BJ (cell line): ENCODE data around the gene RAI14. TPM values are rescaled to one million over a fixed set of nuclear protein-coding genes. Genes with fewer than 3 reads are reported as not detected.

Source experiments
- CTCF ChIA-PET: fragments of 350-600 bp; formaldehyde crosslinking; extraction: SDS; loops from one replicate; lab custom pipeline; 2021; ENCODE audit warnings: antibody characterized with exemption, inconsistent platforms; lab: Yijun Ruan, JAX
- POLR2A ChIA-PET: fragments of 300-600 bp; sonication (Branson Sonifier 250); formaldehyde crosslinking; extraction: SDS; loops from one replicate; lab custom pipeline; 2021; ENCODE audit warnings: antibody characterized with exemption; lab: Charles Lee
- DNase-seq: peaks from one replicate; pipeline ENCODE4 v3.0.0-alpha.2; 2011; ENCODE audit warnings: low read depth
- H3K27me3 ChIP-seq: 2 replicates; pipeline ENCODE4 v1.6.0; 2011; ENCODE audit warnings: low read length; ENCODE audit not compliant: control insufficient read depth, insufficient read depth
- H3K36me3 ChIP-seq: 2 replicates; pipeline ENCODE4 v1.5.1; 2011; ENCODE audit warnings: low read length; ENCODE audit not compliant: control insufficient read depth, insufficient read depth
- H3K4me3 ChIP-seq: 2 replicates; pipeline ENCODE4 v1.5.1; 2011; ENCODE audit warnings: low read depth, mild to moderate bottlenecking, control low read depth, low read length
- polyA plus RNA-seq: library from polyadenylated mRNA; depleted of rRNA; stranded (reverse); fragments of >200 nt; gene quantifications from 2 replicates; pipeline ENCODE4 v1.2.3, GENCODE V29; 2011
- TF ChIP-seq, protein P1 (sequence below): IDR thresholded peaks from 2 replicates; pipeline ENCODE4 v1.5.1; 2011; ENCODE audit warnings: low read depth, mild to moderate bottlenecking, control low read depth, inconsistent platforms, low read length, moderate library complexity; ENCODE audit not compliant: insufficient read depth

Gene RAI14
- polyA plus RNA-seq, 1 experiment, result 183 TPM

DNA sequence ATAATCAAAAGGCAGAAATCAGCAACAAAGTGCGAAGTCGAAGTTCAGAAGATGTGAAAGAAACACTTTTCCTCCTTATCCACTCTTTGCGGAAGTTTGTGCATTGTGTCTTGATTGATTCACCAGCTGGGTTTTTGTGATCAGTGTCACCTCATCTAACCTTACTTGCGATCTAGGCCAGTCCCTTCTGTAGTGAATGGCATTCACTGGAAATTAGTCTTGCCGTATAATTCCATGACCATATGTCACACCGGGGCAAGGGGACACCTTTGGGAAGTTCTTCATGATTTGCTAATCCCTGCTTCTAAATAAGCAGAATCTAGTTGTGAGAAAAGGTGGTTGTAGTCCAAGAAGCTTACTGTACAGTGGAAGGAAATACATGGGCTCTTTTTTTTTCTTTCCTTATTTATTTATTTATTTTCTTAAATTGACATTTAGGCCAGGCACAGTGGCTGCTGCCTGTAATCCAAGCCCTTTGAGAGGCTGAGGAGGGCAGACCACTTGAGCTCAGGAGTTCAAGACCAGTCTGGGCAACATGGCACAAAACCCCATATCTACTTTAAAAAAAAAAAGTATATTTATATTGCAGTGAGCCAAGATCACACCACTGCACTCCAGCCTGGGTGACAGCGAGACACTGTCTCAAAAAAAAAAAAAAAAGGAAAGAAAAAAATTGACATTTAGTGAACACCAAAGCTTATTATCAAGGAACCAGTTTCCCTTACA lies 7.8 kb downstream of the RAI14 start:
- Histone ChIP-seq H3K4me3 (no peak overlapping the region), H3K36me3 (peaks cover 9% of the 10 kb centered on the region), H3K27me3 (no peaks in the 10 kb centered on the region)
- TF ChIP-seq, protein P1, sequence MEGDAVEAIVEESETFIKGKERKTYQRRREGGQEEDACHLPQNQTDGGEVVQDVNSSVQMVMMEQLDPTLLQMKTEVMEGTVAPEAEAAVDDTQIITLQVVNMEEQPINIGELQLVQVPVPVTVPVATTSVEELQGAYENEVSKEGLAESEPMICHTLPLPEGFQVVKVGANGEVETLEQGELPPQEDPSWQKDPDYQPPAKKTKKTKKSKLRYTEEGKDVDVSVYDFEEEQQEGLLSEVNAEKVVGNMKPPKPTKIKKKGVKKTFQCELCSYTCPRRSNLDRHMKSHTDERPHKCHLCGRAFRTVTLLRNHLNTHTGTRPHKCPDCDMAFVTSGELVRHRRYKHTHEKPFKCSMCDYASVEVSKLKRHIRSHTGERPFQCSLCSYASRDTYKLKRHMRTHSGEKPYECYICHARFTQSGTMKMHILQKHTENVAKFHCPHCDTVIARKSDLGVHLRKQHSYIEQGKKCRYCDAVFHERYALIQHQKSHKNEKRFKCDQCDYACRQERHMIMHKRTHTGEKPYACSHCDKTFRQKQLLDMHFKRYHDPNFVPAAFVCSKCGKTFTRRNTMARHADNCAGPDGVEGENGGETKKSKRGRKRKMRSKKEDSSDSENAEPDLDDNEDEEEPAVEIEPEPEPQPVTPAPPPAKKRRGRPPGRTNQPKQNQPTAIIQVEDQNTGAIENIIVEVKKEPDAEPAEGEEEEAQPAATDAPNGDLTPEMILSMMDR, result no peak
- ChIA-PET POLR2A (interaction anchor here (0.6 kb wide), 2 partner anchors 80 to 234 kb away, joined by 3 read pairs; no protein-coding TSS in a partner anchor), CTCF (interaction anchor here (0.6 to 0.8 kb wide), 2 partner anchors 9 to 11 kb away, joined by 3 read pairs; no protein-coding TSS in a partner anchor)
- DNase-seq, result no peak

DNA sequence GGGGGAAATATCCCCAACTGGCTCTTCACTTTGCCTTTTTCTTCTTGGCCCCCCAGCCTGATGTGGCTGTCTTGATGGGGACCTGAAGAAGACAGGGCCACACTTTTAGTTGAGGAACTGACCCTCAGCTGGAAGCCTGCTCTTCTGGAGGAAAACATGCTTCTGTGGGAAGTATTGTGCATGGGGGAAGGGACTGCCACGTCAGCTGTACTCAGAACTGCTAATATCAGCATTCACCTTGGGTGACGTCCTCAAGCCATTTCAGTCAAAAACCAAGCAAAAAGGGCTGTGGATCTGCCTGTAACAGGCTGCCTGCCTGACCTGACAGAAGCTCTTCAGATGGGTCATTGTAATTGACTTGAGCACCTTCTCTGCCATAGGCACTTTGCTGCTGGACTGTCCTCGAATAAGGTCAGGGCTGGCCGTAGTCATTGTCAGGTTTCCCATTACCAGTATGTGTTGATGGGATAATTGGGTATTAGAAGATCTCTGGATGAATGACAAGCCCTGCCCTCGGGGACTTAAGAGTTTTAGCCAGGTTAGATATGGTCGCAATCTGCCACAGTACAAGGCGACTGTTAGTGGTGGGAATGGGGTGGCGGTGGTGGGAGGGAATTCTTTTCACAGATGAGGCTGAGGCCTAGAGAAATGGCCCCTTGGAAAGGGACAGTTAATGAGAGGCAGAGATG lies 10.4 kb downstream of the RAI14 start:
- CTCF ChIA-PET, result no interaction called here
- TF ChIP-seq, protein P1, result no peak
- H3K27me3 ChIP-seq, result no peaks in the 10 kb centered on the region
- H3K4me3 ChIP-seq, result no peak overlapping the region
- DNase-seq, result no peak
- H3K36me3 ChIP-seq, result peaks cover 9% of the 10 kb centered on the region
- POLR2A ChIA-PET, result no interaction called here

DNA sequence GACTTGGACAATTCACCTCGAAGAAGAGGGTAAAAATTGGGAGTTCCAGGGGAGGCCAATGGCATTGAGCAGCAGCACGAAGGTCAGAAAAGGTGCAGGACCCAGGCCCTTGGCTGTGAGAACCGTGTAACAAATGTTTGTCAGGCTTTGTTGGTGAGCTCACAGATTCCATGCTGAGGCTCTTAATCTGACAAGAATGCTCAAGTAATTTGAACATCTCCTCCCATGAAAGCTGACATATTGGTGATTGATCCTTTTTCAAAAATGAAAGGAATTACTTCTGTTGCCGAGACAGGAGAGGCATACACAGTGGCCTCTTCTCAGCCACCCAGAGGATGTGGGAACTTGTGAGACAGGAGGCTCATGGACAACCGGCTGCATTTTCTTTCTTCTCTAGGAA lies 11.6 kb downstream of the RAI14 start:
- DNase-seq, result no peak
- CTCF ChIA-PET, result interaction anchor here (0.8 kb wide), 1 partner anchor 21 kb away, joined by 5 read pairs; no protein-coding TSS in a partner anchor
- TF ChIP-seq, protein P1, result no peak
- Histone ChIP-seq H3K27me3 (no peaks in the 10 kb centered on the region), H3K4me3 (no peak overlapping the region), H3K36me3 (peaks cover 9% of the 10 kb centered on the region)
- POLR2A ChIA-PET, result no interaction called here

DNA sequence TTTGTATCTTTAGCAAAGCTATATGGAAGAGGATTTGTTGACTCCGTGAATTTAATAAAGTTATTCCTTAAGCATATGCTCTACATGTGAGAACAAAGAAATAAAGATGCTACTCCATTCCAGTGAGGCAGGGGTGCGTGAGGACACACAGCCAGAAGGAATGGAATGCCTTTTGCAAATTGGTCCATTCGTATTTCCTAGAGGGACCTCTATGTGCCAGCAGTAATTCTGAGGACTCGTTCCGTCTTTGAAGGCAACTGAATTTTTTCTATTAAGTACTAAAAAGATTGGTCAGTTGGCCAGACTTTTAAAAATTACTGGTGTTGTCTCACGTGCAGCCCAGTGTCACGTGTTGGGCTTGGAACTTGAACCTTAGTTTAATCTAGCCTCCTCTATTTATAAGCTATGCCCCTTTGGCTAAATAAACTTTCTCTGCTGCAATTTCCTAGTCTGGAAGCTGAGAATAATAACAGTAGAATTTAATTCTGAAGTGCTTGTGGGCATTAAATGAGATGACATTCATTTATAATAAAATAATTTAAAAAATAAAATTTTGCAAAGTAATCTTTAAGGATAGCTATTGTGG lies 13.9 kb downstream of the RAI14 start:
- Histone ChIP-seq H3K4me3 (no peak overlapping the region), H3K27me3 (no peaks in the 10 kb centered on the region), H3K36me3 (peaks cover 14% of the 10 kb centered on the region)
- TF ChIP-seq, protein P1, result no peak
- DNase-seq, result no peak
- CTCF ChIA-PET, result interaction anchor here (1.3 to 1.6 kb wide), 2 partner anchors 9 to 184 kb away, joined by 3 to 4 read pairs; no protein-coding TSS in a partner anchor
- POLR2A ChIA-PET, result interaction anchor here (0.6 kb wide), 2 partner anchors 69 to 135 kb away, joined by 3 read pairs; no protein-coding TSS in a partner anchor

DNA sequence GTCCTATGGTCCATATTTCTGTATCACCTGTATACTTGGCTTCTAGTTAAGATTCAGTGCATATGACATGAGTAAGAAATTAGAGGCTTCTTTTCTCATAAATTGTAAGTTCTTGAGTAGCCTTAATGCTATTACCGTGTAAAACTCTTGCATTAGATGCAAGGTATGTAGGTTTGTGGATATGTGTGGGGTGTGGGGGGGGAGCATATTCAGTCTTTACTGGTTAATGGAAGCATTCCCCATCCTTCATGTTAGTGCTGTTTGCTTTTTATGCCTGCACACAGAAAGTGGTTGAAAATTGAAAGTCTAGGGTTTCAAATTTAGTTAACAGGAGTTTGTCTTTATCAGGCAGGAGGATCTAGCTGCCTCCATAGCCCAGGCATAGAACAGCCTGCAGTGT lies 16.1 kb downstream of the RAI14 start:
- DNase-seq, result no peak
- Histone ChIP-seq H3K27me3 (no peaks in the 10 kb centered on the region), H3K36me3 (peaks cover 10% of the 10 kb centered on the region), H3K4me3 (no peak overlapping the region)
- TF ChIP-seq, protein P1, result no peak
- POLR2A ChIA-PET, result no interaction called here
- CTCF ChIA-PET, result interaction anchor here (0.7 kb wide), 1 partner anchor 102 kb away, joined by 3 read pairs; no protein-coding TSS in a partner anchor
